Mesodermal cell (in vitro differentiated cells): ENCODE measurements around the gene ZNF581. TPM values are rescaled to one million over a fixed set of nuclear protein-coding genes. Genes with fewer than 3 reads are reported as not detected.

Experiments
- H3K27ac ChIP-seq: 2 replicates; pipeline ENCODE4 v1.7.0; 2013; ENCODE audit warnings: mild to moderate bottlenecking, low read depth, low read length, moderate library complexity; ENCODE audit not compliant: severe bottlenecking
- H3K36me3 ChIP-seq: 2 replicates; pipeline ENCODE4 v1.7.1; 2013; ENCODE audit warnings: mild to moderate bottlenecking, low read length, moderate library complexity; ENCODE audit not compliant: control insufficient read depth, insufficient read depth
- H3K4me1 ChIP-seq: one replicate; pipeline ENCODE4 v1.7.1; 2013; ENCODE audit warnings: mild to moderate bottlenecking, low read length; ENCODE audit not compliant: insufficient read depth, control insufficient read depth, poor library complexity, severe bottlenecking
- H3K4me3 ChIP-seq: 2 replicates; pipeline ENCODE4 v1.7.0; 2013; ENCODE audit warnings: low read length, control low read depth, mild to moderate bottlenecking; ENCODE audit not compliant: insufficient read depth, poor library complexity, severe bottlenecking; ENCODE audit errors: extremely low read depth
- H3K9me3 ChIP-seq: 2 replicates; pipeline ENCODE4 v1.7.1; 2013; ENCODE audit warnings: mild to moderate bottlenecking, low read length, moderate library complexity; ENCODE audit not compliant: control insufficient read depth
- WGBS, 2 experiments: methylation state at CpG; one replicate each; pipeline ENCODE4 v1.1.5; 2013; ENCODE audit warnings: missing lambda C conversion rate in 2 of 2; ENCODE audit not compliant: insufficient coverage in 2 of 2; 5-methylcytosine and 5-hydroxymethylcytosine counted together
- polyA plus RNA-seq, 2 experiments: library from polyadenylated mRNA; stranded (reverse); fragments of 50-300 nt; gene quantifications; one replicate each; pipeline ENCODE4 v1.2.3, GENCODE V29; 2013

Gene ZNF581, protein sequence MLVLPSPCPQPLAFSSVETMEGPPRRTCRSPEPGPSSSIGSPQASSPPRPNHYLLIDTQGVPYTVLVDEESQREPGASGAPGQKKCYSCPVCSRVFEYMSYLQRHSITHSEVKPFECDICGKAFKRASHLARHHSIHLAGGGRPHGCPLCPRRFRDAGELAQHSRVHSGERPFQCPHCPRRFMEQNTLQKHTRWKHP
- polyA plus RNA-seq (2013, experiment 1 of 2): 55.6 TPM
- polyA plus RNA-seq (2013, experiment 2 of 2): 47.0 TPM

DNA sequence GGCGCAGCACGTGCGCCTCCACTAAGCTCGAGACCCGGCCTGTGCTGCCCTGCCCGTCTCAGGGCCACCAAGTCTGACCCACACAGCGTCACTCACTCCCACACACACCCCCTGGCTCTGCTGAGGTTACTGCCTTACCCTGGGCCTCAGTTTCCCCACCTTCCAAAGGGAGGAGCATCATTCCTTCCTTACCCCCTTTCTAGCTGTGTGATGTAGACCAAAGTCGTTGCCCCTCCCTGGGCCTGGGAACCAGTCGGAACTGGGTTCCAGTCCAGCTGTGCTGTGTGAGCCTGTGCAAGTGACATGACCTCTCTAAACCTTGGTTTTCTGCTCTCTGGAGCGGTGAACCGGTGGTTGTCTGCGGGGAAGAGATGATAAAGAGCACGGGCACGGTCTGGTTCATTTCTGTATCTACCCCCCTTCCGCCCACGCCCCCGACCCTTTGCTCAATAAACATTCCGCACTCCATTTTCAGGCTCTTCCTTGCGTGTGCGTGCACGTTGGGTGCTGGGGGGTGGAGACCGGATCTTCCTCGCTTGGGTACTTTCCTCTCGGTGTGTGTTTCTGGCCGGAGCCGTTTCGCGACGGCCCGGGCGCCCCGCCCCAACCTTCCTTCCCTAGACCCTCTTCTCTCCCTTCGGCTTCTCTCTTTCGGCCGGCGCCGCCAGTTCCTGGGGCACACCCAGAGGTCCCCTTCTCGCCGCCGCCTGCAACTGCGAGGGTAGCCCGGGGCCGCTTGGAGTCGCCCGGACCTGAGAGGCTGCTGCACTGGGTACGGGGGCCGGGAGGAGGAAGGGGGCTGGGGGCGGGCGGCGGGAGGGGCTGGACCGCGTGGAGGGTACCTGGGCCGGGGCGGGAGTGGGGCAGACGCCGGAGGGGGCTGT lies at the start of gene ZNF581:
Gene ZNF581 (plus strand): TSS at position 647 of the 884 bp plus-strand sequence. CDS start 923 bp downstream, outside the sequence.
- H3K36me3 ChIP-seq: peaks cover 30% of the 10 kb centered on the region
- H3K4me3 ChIP-seq: peak within 1 kb of the TSS; percentile 91
- WGBS, 2 experiments: 3 to 6% methylated on average over 18 to 20 of the region's 56 CpGs
- H3K4me1 ChIP-seq: peaks cover 18% of the 10 kb centered on the region
- peak within 1 kb of the TSS; percentile 55 for H3K27ac ChIP-seq
- H3K9me3 ChIP-seq: no peaks in the 10 kb centered on the region

DNA sequence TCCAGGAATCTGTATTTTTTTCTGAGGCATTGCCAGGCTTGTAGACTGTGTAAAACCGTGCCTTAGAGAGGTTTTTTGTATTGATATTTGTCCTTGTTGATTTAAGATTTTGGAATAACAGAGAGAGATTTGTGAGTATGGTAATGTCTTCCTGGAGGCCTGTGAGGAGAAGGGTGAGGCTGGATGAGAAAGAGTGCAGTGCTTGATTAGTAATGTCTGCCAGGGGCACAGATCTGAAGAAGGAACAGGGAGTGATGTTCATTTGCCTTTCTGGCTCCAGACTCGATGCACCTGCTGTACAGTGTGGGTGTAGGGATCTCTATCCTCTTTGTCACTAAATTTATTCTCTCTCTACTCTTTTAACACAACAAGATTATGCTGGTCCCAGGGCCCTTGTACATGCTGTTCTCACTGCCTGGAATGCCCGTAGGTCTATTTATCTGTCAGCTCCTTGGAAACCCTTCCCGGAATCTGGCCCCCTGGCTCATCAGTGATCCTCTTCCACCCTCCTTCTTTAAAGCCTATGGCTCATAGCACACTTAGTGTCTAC lies 48.4 kb upstream of the ZNF581 start:
- H3K9me3 ChIP-seq: no peaks in the 10 kb centered on the region
- WGBS, 2 experiments: 92 to 100% methylated on average over 3 of the region's 4 CpGs
- no peaks in the 10 kb centered on the region for H3K4me1 ChIP-seq
- H3K36me3 ChIP-seq: peaks cover 54% of the 10 kb centered on the region
- no peak overlapping the region for H3K4me3 ChIP-seq
- no peak overlapping the region for H3K27ac ChIP-seq

DNA sequence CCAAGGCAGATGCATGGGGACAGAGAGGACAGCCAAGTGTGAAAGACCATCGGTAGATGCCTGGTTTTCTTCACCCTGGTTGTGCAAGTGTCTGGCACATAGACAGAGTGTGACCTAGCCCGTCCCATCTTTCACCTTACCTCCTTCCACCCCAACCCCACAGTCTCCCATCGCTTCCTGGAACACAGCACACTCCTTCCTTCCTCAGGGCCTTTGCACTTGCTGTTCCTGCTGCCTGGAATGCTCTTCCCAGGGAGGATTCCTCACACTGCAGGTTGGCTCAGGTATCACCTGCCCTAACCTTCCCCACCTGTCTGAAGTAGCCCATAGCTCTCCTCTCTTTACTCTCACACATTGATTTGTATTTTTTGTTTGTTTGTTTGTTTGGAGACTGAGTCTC lies 47.1 kb upstream of the ZNF581 start:
- H3K4me3 ChIP-seq: no peak overlapping the region
- no peaks in the 10 kb centered on the region for H3K9me3 ChIP-seq
- H3K36me3 ChIP-seq: peaks cover 52% of the 10 kb centered on the region
- peaks cover 7% of the 10 kb centered on the region for H3K4me1 ChIP-seq
- H3K27ac ChIP-seq: no peak overlapping the region
- 95 to 96% methylated on average over 2 to 3 of the region's 3 CpGs for WGBS, 2 experiments

DNA sequence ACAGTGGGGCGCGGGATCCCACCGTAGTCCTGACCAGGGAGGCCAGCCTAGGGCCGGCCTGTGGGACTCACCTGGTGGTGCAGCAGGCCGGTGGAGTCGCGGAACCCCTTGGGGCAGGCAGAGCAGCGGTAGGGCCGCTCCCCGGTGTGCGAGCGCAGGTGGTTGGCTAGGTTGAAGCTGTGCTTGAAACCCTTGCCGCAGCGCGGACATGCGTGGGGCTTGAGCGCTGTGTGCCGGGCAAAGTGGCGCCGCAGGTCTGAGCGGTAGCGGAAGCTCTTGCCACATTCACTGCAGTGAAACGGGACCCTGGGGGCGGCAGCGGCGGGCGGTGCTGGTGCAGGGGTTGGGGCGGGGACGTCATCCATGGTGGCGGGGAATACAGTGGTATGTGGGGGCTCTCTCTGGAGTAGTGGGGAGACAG lies 45.9 kb upstream of the ZNF581 start:
- H3K4me3 ChIP-seq: no peak overlapping the region
- peaks cover 9% of the 10 kb centered on the region for H3K4me1 ChIP-seq
- 95% methylated on average over 22 to 25 of the region's 30 CpGs for WGBS, 2 experiments
- H3K27ac ChIP-seq: no peak overlapping the region
- H3K9me3 ChIP-seq: no peaks in the 10 kb centered on the region
- H3K36me3 ChIP-seq: peaks cover 40% of the 10 kb centered on the region

DNA sequence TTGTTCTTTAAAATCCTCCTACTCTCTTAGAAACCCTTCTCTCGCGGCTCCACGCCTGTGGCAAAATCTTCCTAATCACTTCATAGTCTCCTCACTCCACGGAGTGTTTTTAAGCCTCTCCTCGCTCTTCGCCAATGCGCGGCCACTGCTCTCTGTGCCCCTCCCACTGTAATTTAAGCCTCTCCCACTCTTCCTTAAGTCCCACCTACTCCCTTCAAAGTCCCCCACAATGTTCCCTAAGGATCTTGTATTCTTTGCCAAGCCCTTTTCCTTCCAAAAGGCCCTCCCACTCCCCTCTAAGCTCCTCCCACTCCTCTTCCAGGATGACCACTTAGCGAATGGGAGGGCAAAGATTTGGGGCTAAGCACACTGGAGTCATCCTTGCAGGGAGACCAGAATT lies 45.4 kb upstream of the ZNF581 start:
- peaks cover 9% of the 10 kb centered on the region for H3K4me1 ChIP-seq
- H3K9me3 ChIP-seq: no peaks in the 10 kb centered on the region
- 85 to 93% methylated on average over 9 of the region's 9 CpGs for WGBS, 2 experiments
- no peak overlapping the region for H3K4me3 ChIP-seq
- H3K36me3 ChIP-seq: peaks cover 38% of the 10 kb centered on the region
- H3K27ac ChIP-seq: no peak overlapping the region

DNA sequence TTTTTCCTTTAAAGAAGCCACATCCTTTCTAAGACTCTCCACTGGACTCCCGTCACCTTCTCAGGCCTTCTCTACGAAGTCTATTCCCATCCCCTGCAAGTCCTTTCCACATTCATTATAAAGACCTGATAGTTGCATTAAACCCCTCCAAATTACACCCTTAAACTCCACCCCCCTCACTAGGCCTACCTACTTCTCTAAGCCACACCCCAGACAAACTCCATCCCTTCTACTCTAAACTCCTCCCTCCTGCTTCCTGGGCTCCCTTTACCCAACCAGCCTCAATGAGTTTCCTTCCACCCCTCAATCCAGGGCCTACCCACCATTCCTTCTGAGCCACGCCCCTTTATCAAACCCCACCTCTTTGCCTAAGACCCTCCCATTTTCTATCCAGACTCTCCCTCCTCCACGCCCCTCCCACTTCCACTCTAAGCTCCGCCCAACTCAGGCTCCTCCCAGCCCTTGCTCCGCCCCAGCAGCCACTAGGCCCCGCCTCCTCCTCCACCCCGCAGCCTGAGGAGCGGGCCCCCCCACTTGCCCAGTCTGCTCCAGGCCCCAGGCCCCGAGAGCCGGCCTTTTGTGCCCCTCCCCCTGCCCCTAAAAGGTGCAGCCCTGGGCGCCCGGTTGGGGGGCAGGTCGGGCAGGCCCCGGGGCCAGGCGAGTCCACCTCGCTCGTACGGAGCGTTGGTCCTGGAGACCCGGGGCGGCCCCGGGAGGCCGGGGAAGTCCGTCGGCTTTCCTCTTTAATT lies 44.6 kb upstream of the ZNF581 start:
- peaks cover 35% of the 10 kb centered on the region for H3K36me3 ChIP-seq
- peak overlapping the region; percentile 97 for H3K27ac ChIP-seq
- no peaks in the 10 kb centered on the region for H3K9me3 ChIP-seq
- peaks cover 9% of the 10 kb centered on the region for H3K4me1 ChIP-seq
- WGBS, 2 experiments: 0 to 9% methylated on average over 17 to 22 of the region's 26 CpGs
- peak overlapping the region; percentile 61 for H3K4me3 ChIP-seq

DNA sequence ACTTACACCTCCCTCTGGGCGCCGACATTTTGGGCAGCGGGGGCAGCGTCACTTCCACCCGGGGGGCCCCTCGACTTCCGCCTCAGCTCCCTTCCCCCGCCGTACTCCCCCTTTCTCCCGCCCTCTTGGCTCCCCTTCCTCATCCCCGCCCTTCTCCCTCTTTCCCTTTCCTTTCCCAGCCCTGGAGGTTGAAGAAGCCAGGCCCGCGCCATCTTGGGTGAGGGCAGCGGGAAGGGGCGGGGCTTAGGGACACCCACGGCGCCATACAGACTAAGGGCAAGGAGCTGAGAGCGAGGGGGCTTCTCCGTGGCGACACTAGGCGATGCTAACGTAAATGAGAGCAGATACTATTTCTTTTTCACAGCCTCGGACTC lies 44.0 kb upstream of the ZNF581 start, which contains the start of gene FIZ1:
Gene FIZ1 (minus strand): TSS at position 50 of the 374 bp plus-strand sequence. CDS start 1,652 bp downstream, outside the sequence.
- Histone ChIP-seq H3K4me1 (peaks cover 9% of the 10 kb centered on the region), H3K27ac (peak within 1 kb of the TSS; percentile 97), H3K9me3 (no peaks in the 10 kb centered on the region), H3K4me3 (peak within 1 kb of the TSS; percentile 61), H3K36me3 (peaks cover 32% of the 10 kb centered on the region)
- 1% methylated on average over 15 of the region's 23 CpGs for WGBS, 2 experiments

DNA sequence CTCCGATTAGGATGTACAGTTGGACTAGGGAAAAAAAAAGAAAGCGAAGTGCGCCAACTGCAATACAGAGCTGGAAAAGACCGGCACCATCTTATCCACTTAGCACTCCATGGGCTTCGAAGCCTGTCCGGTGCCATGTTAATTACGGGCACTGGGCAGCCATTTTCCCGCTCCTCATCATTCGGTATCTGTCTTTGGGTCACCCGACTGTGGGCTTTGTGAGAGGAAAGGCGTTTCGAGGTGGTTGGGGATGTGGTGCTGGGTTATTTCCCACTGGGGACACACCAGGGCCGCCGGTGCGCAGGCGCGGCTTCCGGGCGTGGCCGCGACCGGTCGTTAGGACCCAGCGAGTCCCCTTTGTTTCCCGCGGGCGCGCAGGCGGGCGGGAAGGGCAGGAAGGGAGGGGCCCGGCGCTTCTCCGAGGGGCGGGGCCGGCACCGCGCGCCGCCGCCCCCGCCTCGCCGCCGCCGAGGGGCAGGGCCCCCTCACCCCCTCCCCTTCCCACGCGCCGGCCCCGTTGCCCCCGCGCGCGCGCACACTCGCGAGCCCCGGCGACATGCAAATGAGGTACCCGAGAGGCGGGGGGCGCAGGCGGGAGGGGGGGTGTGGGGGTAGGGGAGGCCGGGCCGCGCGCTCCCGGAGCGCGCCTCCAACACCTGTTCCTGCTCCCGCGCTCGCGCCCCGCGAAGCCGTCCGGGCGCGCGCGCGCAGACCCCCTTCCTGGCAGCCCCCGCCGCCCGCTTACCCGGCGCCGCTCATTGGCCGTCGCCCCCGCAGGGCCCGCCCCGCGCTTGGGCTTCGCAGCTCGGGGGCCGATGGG lies 43.4 kb upstream of the ZNF581 start, which contains the start of gene ZNF524:
Gene ZNF524 (plus strand): TSS at position 447 of the 820 bp plus-strand sequence. CDS start 1,825 bp downstream, outside the sequence.
- Histone ChIP-seq H3K9me3 (no peaks in the 10 kb centered on the region), H3K27ac (peak within 1 kb of the TSS; percentile 97), H3K4me1 (peaks cover 9% of the 10 kb centered on the region), H3K4me3 (peak within 1 kb of the TSS; percentile 61), H3K36me3 (peaks cover 26% of the 10 kb centered on the region)
- WGBS, 2 experiments: 0% methylated on average over 36 to 38 of the region's 97 CpGs

- Histone ChIP-seq H3K9me3 (no peaks in the 10 kb centered on the region), H3K27ac (peak overlapping the region; percentile 97), H3K4me1 (peaks cover 9% of the 10 kb centered on the region), H3K36me3 (peaks cover 21% of the 10 kb centered on the region), H3K4me3 (peak overlapping the region; percentile 61)
- 14 to 83% methylated on average over 1 to 7 of the region's 15 CpGs for WGBS, 2 experiments
Measured at GRCh38 chr19:55600662-55601028, 42.8 kb upstream of the ZNF581 start.
